ENCODE measurements around the gene TRAF7.

Gene TRAF7

DNA sequence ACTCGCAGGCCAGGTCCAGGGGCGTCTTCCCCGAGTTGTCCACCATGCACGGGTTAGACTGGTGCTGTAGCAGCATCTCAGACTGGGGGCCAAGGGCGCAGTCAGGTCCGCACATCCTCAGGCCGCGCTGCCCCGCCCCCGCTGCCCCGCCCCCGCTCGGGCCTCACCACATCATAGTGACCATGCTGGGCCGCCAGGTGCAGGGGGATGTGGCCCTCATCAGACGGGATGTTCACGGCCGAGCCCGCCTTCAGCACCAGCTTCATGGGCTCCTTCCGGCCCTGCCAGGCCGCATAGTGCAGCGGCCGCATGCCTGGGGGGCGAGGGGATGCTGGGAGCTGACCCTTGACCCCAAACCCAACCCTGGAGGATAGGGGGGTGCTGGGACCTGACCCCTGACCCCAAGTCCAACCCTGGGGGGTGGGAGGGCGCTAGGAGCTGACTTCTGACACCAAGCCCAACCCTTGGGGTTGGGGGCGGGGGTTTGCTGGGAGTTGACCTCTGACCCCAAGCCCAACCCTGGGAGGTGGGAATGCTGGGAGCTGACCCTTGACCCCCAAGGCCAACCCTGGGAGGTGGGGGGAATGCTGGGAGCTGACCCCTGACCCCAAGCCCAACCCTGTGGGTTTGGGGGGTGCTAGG lies 33.8 kb downstream of the TRAF7 start:
- ChIA-PET POLR2A (no interaction called here), CTCF (interaction anchor here (1.2 kb wide), 1 partner anchor 151 kb away, joined by 3 read pairs; the partner anchor contains the start of gene ABCA3)
- no peak for DNase-seq (ENCODE audit: extremely low spot score)
- TF ChIP-seq, protein P1, sequence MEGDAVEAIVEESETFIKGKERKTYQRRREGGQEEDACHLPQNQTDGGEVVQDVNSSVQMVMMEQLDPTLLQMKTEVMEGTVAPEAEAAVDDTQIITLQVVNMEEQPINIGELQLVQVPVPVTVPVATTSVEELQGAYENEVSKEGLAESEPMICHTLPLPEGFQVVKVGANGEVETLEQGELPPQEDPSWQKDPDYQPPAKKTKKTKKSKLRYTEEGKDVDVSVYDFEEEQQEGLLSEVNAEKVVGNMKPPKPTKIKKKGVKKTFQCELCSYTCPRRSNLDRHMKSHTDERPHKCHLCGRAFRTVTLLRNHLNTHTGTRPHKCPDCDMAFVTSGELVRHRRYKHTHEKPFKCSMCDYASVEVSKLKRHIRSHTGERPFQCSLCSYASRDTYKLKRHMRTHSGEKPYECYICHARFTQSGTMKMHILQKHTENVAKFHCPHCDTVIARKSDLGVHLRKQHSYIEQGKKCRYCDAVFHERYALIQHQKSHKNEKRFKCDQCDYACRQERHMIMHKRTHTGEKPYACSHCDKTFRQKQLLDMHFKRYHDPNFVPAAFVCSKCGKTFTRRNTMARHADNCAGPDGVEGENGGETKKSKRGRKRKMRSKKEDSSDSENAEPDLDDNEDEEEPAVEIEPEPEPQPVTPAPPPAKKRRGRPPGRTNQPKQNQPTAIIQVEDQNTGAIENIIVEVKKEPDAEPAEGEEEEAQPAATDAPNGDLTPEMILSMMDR (IDR thresholded peaks at IDR 0.05; ENCODE audit: control extremely low read depth, extremely low read depth, low read depth, missing control alignments): no peak

GRCh38 chr16:2190002-2190658 lies 34.5 kb downstream of the TRAF7 start:
- TF ChIP-seq, protein P1 (IDR thresholded peaks at IDR 0.05; ENCODE audit: control extremely low read depth, extremely low read depth, low read depth, missing control alignments): no peak
- no peak for DNase-seq (ENCODE audit: extremely low spot score)
- POLR2A ChIA-PET: interaction anchor here (0.9 kb wide), 1 partner anchor 35 kb away, joined by 3 read pairs; the partner anchor contains the start of gene TRAF7
- CTCF ChIA-PET: interaction anchor here (1.2 kb wide), 1 partner anchor 150 kb away, joined by 3 read pairs; the partner anchor contains the start of gene ABCA3

- TF ChIP-seq, protein P1 (IDR thresholded peaks at IDR 0.05; ENCODE audit: control extremely low read depth, extremely low read depth, low read depth, missing control alignments): no peak
- DNase-seq (ENCODE audit: extremely low spot score): no peak
- ChIA-PET POLR2A (interaction anchor here (0.9 kb wide), 1 partner anchor 35 kb away, joined by 3 read pairs; the partner anchor contains the start of gene TRAF7), CTCF (interaction anchor here (0.9 kb wide), 2 partner anchors 13 to 150 kb away, joined by 4 read pairs; partner anchors contain the start of gene ABCA3)
Observed at GRCh38 chr16:2190659-2191445, 35.3 kb downstream of the TRAF7 start.

- no peak for DNase-seq (ENCODE audit: extremely low spot score)
- ChIA-PET CTCF (interaction anchor here (0.9 kb wide), 2 partner anchors 13 to 149 kb away, joined by 4 read pairs; partner anchors contain the start of gene ABCA3), POLR2A (no interaction called here)
- TF ChIP-seq, protein P1 (IDR thresholded peaks at IDR 0.05; ENCODE audit: control extremely low read depth, extremely low read depth, low read depth, missing control alignments): no peak
Observed at GRCh38 chr16:2191446-2191706, 35.8 kb downstream of the TRAF7 start.

- DNase-seq (ENCODE audit: extremely low spot score): no peak
- POLR2A ChIA-PET: interaction anchor here (3.3 kb wide), 1 partner anchor 39 kb away, joined by 14 read pairs; the partner anchor contains the start of gene TRAF7
- TF ChIP-seq, protein P1 (IDR thresholded peaks at IDR 0.05; ENCODE audit: control extremely low read depth, extremely low read depth, low read depth, missing control alignments): no peak
Observed at GRCh38 chr16:2194166-2194834, 38.7 kb downstream of the TRAF7 start.

More at GRCh38 chr16:2194166-2194834, 38.7 kb downstream of the TRAF7 start:
- CTCF ChIA-PET: interaction anchor here (0.6 to 2.2 kb wide), 22 partner anchors 9 to 318 kb away, joined by 3 to 20 read pairs (median 5); partner anchors contain the start of genes CCNF, ECI1 and MLST8

Measured in GM10248 (cell line).